HK-2 (cell line): ENCODE data around the gene THADA.

Experiments
- DNase-seq: peaks from one replicate; pipeline ENCODE4 v3.0.0-alpha.2; 2018; ENCODE audit not compliant: unreplicated experiment

Gene THADA

GRCh38 chr2:43349904-43350303 lies 245.9 kb downstream of the THADA start:
- DNase-seq, result no peak

GRCh38 chr2:43348908-43349661 lies 246.8 kb downstream of the THADA start:
- DNase-seq, result no peak

- DNase-seq, result no peak
These were observed 248.1 kb downstream of the THADA start for GRCh38 chr2:43347746-43348145.

GRCh38 chr2:43346602-43347567 lies 249.0 kb downstream of the THADA start:
- no peak for DNase-seq

- DNase-seq, result no peak
These were observed 250.0 kb downstream of the THADA start for GRCh38 chr2:43345872-43346271.

GRCh38 chr2:43345391-43345813 lies 250.4 kb downstream of the THADA start:
- DNase-seq, result no peak

- no peak for DNase-seq
These were observed 250.9 kb downstream of the THADA start for GRCh38 chr2:43344868-43345373.

- no peak for DNase-seq
These were observed 252.1 kb downstream of the THADA start for GRCh38 chr2:43343573-43344304.

GRCh38 chr2:43341959-43342757 lies 253.7 kb downstream of the THADA start:
- DNase-seq, result no peak

- no peak for DNase-seq
These were observed 254.9 kb downstream of the THADA start for GRCh38 chr2:43340945-43341356.

GRCh38 chr2:43340066-43340465 lies 255.8 kb downstream of the THADA start:
- no peak for DNase-seq

GRCh38 chr2:43333656-43334144 lies 262.1 kb downstream of the THADA start:
- DNase-seq, result no peak

- DNase-seq, result no peak
These were observed 262.7 kb downstream of the THADA start for GRCh38 chr2:43333101-43333655.

- DNase-seq, result no peak
These were observed 263.2 kb downstream of the THADA start for GRCh38 chr2:43332653-43333052.

GRCh38 chr2:43331422-43331821 lies 264.4 kb downstream of the THADA start:
- no peak for DNase-seq

GRCh38 chr2:43329637-43330036 lies 266.2 kb downstream of the THADA start:
- DNase-seq, result no peak

GRCh38 chr2:43328832-43329231 lies 267.0 kb downstream of the THADA start:
- no peak for DNase-seq

- DNase-seq, result no peak
These were observed 267.7 kb downstream of the THADA start for GRCh38 chr2:43328133-43328532.

- DNase-seq, result no peak
These were observed 268.7 kb downstream of the THADA start for GRCh38 chr2:43327119-43327518.

- DNase-seq, result no peak
These were observed 269.6 kb downstream of the THADA start for GRCh38 chr2:43326101-43326825.
